Measurements from ENCODE around the gene UNC45A. TPM values are rescaled to one million over a fixed set of nuclear protein-coding genes. Genes with fewer than 3 reads are reported as not detected.

The UNC45A gene
- total and polyA plus RNA-seq, 2 experiments from 2014 or later = 58.6 to 75.8 TPM

DNA sequence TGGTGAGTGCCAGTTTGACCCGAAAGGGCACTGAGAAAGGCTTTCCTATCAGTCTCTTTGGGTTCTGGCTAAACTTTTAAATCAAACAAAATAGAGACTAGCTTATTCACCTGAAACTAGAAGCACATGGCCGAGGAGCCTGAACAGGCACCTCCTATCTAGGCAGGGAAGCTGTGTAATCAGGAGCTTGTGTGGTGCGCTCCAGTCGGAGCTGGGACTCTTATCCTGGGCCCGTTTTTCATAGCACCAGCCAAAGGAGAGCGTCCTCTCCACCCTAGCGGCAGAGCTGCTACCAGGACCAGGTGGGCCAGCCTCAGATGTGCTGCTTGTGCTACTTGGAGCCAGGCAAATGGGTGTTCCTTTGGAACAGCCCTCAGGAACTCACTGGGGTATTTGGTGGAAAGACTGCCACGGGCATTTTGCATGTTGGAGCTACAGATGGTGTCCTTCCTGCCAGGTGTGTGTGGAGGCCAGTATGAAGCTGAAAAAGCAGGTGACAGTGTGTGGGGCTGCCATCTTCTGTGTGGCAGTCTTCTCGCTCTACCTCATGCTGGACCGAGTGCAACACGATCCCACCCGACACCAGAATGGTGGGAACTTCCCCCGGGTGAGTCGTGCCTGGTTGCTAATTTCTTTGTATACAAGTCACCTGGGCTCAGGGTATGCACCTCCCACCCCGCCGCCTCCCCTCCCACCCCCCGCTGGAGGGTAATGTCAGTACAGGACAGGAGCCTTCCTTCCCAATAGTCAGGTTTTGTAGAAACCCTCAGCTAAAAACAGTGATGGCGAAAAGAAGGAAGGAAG lies 31.1 kb upstream of the UNC45A start:
- no peak overlapping the region for H3K27ac ChIP-seq
- in situ Hi-C loops (cut with MboI) = no loop called here
- no peak for TF ChIP-seq EZH2phosphoT487 (IDR thresholded peaks at IDR 0.05; ENCODE audit: insufficient read depth, low read depth)

DNA sequence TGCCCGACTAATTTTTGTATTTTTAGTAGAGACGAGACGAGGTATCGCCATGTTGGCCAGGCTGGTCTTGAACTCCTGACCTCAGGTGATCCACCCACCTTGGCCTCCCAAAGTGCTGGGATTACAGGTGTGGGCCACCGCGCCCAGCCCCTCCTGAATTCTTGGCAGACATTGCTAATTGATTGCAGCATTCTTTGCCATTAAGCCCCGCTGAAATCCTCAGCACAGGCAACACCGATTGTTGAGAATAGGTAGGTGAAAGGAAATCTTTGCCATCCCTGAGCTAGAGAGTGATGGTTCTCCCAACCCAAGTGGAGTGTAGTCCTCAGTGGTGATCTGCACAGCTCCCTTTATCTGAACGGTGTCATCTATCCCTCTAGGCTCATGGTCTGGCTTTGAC lies 30.3 kb upstream of the UNC45A start:
- peaks cover 10% of the 10 kb centered on the region; the same call in 1 of the 2 replicates for H3F3A ChIP-seq (ENCODE audit: insufficient read depth)

More for the DNA sequence above, 31.1 kb upstream of the UNC45A start:
- WGBS, 2 experiments (ENCODE audit: low coverage in 1 of 2, low lambda C conversion rate in 2 of 2, missing lambda C conversion rate in 2 of 2) = 78 to 84% methylated on average over 18 of the region's 18 CpGs
- H3K9me2 ChIP-seq (ENCODE audit: insufficient read depth) = no peaks in the 10 kb centered on the region
- no peaks in the 10 kb centered on the region for H3K79me2 ChIP-seq (ENCODE audit: insufficient read depth)
- H4K20me1 ChIP-seq (ENCODE audit: insufficient read depth) = no peaks in the 10 kb centered on the region
- peaks cover 10% of the 10 kb centered on the region; the same call in 1 of the 2 replicates for H3F3A ChIP-seq (ENCODE audit: insufficient read depth)
- H3K36me3 ChIP-seq (ENCODE audit: low read depth) = no peaks in the 10 kb centered on the region
- peak overlapping the region; percentile 70 for H3K9ac ChIP-seq
- H3K27me3 ChIP-seq (replicated peaks; ENCODE audit: insufficient read depth) = no peaks in the 10 kb centered on the region
- DNase-seq = no peak
- no peaks in the 10 kb centered on the region for H3K9me3 ChIP-seq (ENCODE audit: low read depth)
- H3K4me2 ChIP-seq (ENCODE audit: unreplicated experiment) = peak overlapping the region; percentile 89
- H2AFZ ChIP-seq = peak overlapping the region; percentile 92
- peaks cover 6% of the 10 kb centered on the region; the same call in 1 of the 2 replicates for H3K4me1 ChIP-seq (ENCODE audit: insufficient read depth)
- H3K4me3 ChIP-seq = peak overlapping the region; percentile 74

DNA sequence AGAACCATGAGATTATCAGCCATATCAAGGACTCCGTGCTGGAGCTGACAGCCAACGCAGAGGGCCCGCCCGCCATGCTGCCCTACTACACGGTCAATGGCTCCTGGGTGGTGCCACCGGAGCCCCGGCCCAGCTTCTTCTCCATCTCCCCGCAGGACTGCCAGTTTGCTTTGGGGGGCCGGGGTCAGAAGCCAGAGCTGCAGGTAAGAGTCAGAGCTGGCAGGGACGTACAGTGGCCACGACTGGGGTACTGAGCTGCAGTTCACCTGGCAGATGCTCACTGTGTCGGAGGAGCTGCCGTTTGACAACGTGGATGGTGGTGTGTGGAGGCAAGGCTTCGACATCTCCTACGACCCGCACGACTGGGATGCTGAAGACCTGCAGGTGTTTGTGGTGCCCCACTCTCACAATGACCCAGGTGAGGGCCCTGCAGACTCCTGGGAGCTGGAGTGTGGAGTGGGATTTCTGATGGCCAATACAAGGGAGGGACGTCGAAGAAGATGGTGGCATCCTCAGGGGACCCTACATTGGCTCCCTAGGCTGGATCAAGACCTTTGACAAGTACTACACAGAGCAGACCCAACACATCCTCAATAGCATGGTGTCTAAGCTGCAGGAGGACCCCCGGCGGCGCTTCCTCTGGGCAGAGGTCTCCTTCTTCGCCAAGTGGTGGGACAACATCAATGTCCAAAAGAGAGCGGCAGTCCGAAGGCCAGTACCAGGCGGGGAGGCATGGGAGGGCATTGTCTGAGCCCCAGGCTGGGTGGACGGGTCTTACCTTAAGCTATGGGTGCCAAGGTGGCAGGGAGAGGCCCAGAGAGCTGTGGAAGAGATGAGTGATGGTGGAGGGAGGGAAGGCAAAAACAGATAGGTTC lies 29.5 kb upstream of the UNC45A start:
- in situ Hi-C loops (cut with MboI) = no loop called here
- Histone ChIP-seq H3K9me2 (ENCODE audit: insufficient read depth) (no peaks in the 10 kb centered on the region), H4K20me1 (ENCODE audit: insufficient read depth) (no peaks in the 10 kb centered on the region), H3K9me3 (ENCODE audit: low read depth) (no peaks in the 10 kb centered on the region), H3K27ac (no peak overlapping the region), H3F3A (ENCODE audit: insufficient read depth) (peaks cover 10% of the 10 kb centered on the region; the same call in 1 of the 2 replicates), H3K4me2 (ENCODE audit: unreplicated experiment) (no peak overlapping the region), H3K4me3 (no peak overlapping the region), H3K27me3 (replicated peaks; ENCODE audit: insufficient read depth) (no peaks in the 10 kb centered on the region), H3K79me2 (ENCODE audit: insufficient read depth) (no peaks in the 10 kb centered on the region), H3K9ac (no peak overlapping the region), H3K36me3 (ENCODE audit: low read depth) (no peaks in the 10 kb centered on the region), H3K4me1 (ENCODE audit: insufficient read depth) (peaks cover 6% of the 10 kb centered on the region; the same call in 1 of the 2 replicates), H2AFZ (no peak overlapping the region)
- TF ChIP-seq EZH2 (IDR thresholded peaks at IDR 0.05; ENCODE audit: insufficient read depth, poor library complexity, severe bottlenecking) (no peak), EZH2phosphoT487 (IDR thresholded peaks at IDR 0.05; ENCODE audit: insufficient read depth, low read depth) (no peak)
- no peak for DNase-seq
- 91% methylated on average over 28 of the region's 28 CpGs for WGBS, 2 experiments (ENCODE audit: low coverage in 1 of 2, low lambda C conversion rate in 2 of 2, missing lambda C conversion rate in 2 of 2)

More for the DNA sequence above, 30.3 kb upstream of the UNC45A start:
- no peak for TF ChIP-seq EZH2 (IDR thresholded peaks at IDR 0.05; ENCODE audit: insufficient read depth, poor library complexity, severe bottlenecking)
- 93 to 96% methylated on average over 9 of the region's 9 CpGs for WGBS, 2 experiments (ENCODE audit: low coverage in 1 of 2, low lambda C conversion rate in 2 of 2, missing lambda C conversion rate in 2 of 2)
- no peaks in the 10 kb centered on the region for H3K36me3 ChIP-seq (ENCODE audit: low read depth)
- H3K9ac ChIP-seq = no peak overlapping the region
- no peak overlapping the region for H3K4me2 ChIP-seq (ENCODE audit: unreplicated experiment)
- no peaks in the 10 kb centered on the region for H3K79me2 ChIP-seq (ENCODE audit: insufficient read depth)
- no peaks in the 10 kb centered on the region for H3K27me3 ChIP-seq (replicated peaks; ENCODE audit: insufficient read depth)
- no peaks in the 10 kb centered on the region for H3K9me3 ChIP-seq (ENCODE audit: low read depth)
- H3K4me1 ChIP-seq (ENCODE audit: insufficient read depth) = peaks cover 6% of the 10 kb centered on the region; the same call in 1 of the 2 replicates
- H2AFZ ChIP-seq = no peak overlapping the region
- no peaks in the 10 kb centered on the region for H3K9me2 ChIP-seq (ENCODE audit: insufficient read depth)
- no peak overlapping the region for H3K4me3 ChIP-seq
- H3K27ac ChIP-seq = no peak overlapping the region
- DNase-seq = no peak
- no peaks in the 10 kb centered on the region for H4K20me1 ChIP-seq (ENCODE audit: insufficient read depth)
- in situ Hi-C loops (cut with MboI) = no loop called here

DNA sequence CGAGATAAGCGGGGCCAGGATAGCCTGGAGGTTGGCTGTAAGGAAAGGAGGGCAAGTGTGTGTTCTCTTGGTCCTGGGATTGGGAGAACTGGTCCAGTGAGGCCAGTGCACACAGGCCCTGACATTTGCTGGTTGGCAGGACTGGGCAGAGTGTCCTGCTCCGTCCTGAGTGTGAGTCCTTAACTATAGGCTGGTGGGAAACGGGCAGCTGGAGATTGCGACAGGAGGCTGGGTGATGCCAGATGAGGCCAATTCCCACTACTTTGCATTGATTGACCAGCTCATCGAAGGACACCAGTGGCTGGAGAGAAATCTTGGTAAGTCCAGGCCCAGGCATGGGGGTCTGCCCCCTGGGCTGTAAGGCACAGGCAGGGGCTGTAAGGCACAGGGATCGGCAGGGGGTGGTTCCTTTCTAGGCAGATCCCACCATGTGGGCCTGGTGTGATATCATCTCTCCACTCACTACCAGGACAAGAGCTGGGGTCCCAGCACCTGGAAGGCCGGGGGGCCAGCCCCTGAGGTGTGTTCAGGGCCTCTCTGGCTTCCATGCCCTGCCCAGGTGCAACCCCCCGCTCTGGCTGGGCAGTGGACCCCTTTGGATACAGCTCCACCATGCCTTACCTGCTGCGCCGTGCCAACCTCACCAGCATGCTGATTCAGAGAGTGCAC lies 28.8 kb upstream of the UNC45A start:
- in situ Hi-C loops (cut with MboI) = no loop called here
- WGBS, 2 experiments (ENCODE audit: low coverage in 1 of 2, low lambda C conversion rate in 2 of 2, missing lambda C conversion rate in 2 of 2) = 94 to 97% methylated on average over 11 of the region's 11 CpGs
- TF ChIP-seq EZH2phosphoT487 (IDR thresholded peaks at IDR 0.05; ENCODE audit: insufficient read depth, low read depth) (no peak), EZH2 (IDR thresholded peaks at IDR 0.05; ENCODE audit: insufficient read depth, poor library complexity, severe bottlenecking) (no peak)

More for the DNA sequence above, 28.8 kb upstream of the UNC45A start:
- Histone ChIP-seq H3K4me1 (ENCODE audit: insufficient read depth) (peaks cover 6% of the 10 kb centered on the region; the same call in 1 of the 2 replicates), H3K27me3 (replicated peaks; ENCODE audit: insufficient read depth) (no peaks in the 10 kb centered on the region), H3K4me3 (no peak overlapping the region), H3K4me2 (ENCODE audit: unreplicated experiment) (no peak overlapping the region), H3F3A (ENCODE audit: insufficient read depth) (peaks cover 8% of the 10 kb centered on the region; the same call in 1 of the 2 replicates), H4K20me1 (ENCODE audit: insufficient read depth) (no peaks in the 10 kb centered on the region), H3K79me2 (ENCODE audit: insufficient read depth) (no peaks in the 10 kb centered on the region), H3K27ac (no peak overlapping the region), H3K36me3 (ENCODE audit: low read depth) (no peaks in the 10 kb centered on the region; the same call in 1 of the 2 replicates), H3K9ac (no peak overlapping the region), H3K9me3 (ENCODE audit: low read depth) (no peaks in the 10 kb centered on the region), H3K9me2 (ENCODE audit: insufficient read depth) (no peaks in the 10 kb centered on the region), H2AFZ (no peak overlapping the region)
- DNase-seq = no peak
